ENCODE data around the gene BCAS3. TPM values are rescaled to one million over a fixed set of nuclear protein-coding genes. Genes with fewer than 3 reads are reported as not detected.

BCAS3 gene
- total RNA-seq, 2 experiments from 2014 or later = 20.1 to 31.8 TPM

DNA sequence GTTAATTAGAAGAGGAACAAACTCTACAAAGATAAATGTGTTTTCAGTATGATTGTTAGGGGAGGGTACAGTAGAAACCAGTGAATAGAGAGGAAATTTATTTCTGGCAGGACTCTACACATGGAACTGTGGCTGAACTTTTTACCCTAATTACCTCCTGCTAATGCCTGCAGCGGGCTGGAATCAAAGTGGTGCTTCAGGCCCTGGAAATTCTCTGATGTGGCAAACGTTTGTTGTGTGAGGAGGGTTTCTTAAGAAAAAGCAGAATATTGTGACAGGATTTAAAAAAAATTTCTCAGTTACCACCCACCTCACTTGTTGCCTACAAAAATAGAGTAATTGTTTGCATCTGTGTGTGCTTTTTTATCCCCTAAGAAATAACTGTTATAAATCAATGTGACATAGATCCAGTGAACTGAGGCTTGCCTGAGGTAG is 154.5 kb downstream of the BCAS3 start:
- H3K4me1 ChIP-seq (ENCODE audit: insufficient read depth, low read length) = no peaks in the 10 kb centered on the region
- ChIA-PET CTCF (no interaction called here), POLR2A (no interaction called here)
- H3K4me3 ChIP-seq (ENCODE audit: low read length) = no peak overlapping the region
- Mint-ChIP-seq H3K27ac (no peak overlapping the region), H3K4me3 (no peak overlapping the region), H3K9me3 (no peaks in the 10 kb centered on the region), H3K4me1 (ENCODE audit: low read depth) (peaks cover 11% of the 10 kb centered on the region), H3K36me3 (ENCODE audit: low read depth) (no peaks in the 10 kb centered on the region), H3K27me3 (no peaks in the 10 kb centered on the region)
- no peak for DNase-seq
- no peaks in the 10 kb centered on the region for H3K36me3 ChIP-seq (ENCODE audit: insufficient read depth, low read length)
- TF ChIP-seq, protein P1, sequence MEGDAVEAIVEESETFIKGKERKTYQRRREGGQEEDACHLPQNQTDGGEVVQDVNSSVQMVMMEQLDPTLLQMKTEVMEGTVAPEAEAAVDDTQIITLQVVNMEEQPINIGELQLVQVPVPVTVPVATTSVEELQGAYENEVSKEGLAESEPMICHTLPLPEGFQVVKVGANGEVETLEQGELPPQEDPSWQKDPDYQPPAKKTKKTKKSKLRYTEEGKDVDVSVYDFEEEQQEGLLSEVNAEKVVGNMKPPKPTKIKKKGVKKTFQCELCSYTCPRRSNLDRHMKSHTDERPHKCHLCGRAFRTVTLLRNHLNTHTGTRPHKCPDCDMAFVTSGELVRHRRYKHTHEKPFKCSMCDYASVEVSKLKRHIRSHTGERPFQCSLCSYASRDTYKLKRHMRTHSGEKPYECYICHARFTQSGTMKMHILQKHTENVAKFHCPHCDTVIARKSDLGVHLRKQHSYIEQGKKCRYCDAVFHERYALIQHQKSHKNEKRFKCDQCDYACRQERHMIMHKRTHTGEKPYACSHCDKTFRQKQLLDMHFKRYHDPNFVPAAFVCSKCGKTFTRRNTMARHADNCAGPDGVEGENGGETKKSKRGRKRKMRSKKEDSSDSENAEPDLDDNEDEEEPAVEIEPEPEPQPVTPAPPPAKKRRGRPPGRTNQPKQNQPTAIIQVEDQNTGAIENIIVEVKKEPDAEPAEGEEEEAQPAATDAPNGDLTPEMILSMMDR (IDR thresholded peaks at IDR 0.05) = no peak
- intact Hi-C loops (cut with DNase I, micrococcal nuclease) = no loop called here
- no peaks in the 10 kb centered on the region for H3K9me3 ChIP-seq (ENCODE audit: control insufficient read depth in 1 of 2, insufficient read depth in 1 of 2, low read length in 2 of 2)
- H3K27ac ChIP-seq (ENCODE audit: low read depth in 1 of 2, low read length in 2 of 2) = no peak overlapping the region
- ATAC-seq (ENCODE audit: poor library complexity) = no peak
- H3K27me3 ChIP-seq (ENCODE audit: control insufficient read depth in 1 of 2, insufficient read depth in 2 of 2, low read length in 2 of 2) = no peaks in the 10 kb centered on the region

DNA sequence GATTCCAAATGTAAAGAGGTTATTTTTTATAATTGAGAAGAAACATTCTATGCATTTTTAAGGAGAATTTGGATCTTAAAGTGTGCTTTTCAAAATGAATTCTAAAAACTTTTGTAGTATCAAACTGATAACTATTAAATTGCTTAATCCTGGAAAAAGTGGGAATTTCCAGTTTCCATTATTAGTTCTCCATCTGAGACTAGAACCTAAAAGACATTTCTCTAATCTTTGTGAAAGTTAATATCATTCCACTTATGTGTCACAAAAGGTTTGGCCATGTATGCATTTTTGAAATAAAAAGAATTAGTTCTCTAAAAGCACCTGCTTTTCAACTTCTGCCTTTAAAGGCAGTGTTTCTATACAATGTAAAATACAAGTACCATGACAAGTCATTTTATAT is 155.0 kb downstream of the BCAS3 start:
- H3K4me3 ChIP-seq (ENCODE audit: low read length) = no peak overlapping the region
- Mint-ChIP-seq H3K27ac (no peak overlapping the region), H3K36me3 (ENCODE audit: low read depth) (no peaks in the 10 kb centered on the region), H3K4me3 (no peak overlapping the region), H3K9me3 (no peaks in the 10 kb centered on the region), H3K27me3 (no peaks in the 10 kb centered on the region), H3K4me1 (ENCODE audit: low read depth) (peaks cover 11% of the 10 kb centered on the region)
- intact Hi-C loops (cut with DNase I, micrococcal nuclease) = no loop called here
- ATAC-seq (ENCODE audit: poor library complexity) (no peak), DNase-seq (no peak)
- ChIA-PET POLR2A (no interaction called here), CTCF (interaction anchor here (0.6 kb wide), 1 partner anchor 33 kb away, joined by 5 read pairs; no protein-coding TSS in a partner anchor)
- no peaks in the 10 kb centered on the region for H3K27me3 ChIP-seq (ENCODE audit: control insufficient read depth in 1 of 2, insufficient read depth in 2 of 2, low read length in 2 of 2)
- H3K9me3 ChIP-seq (ENCODE audit: control insufficient read depth in 1 of 2, insufficient read depth in 1 of 2, low read length in 2 of 2) = no peaks in the 10 kb centered on the region
- H3K36me3 ChIP-seq (ENCODE audit: insufficient read depth, low read length) = no peaks in the 10 kb centered on the region
- no peak overlapping the region for H3K27ac ChIP-seq (ENCODE audit: low read depth in 1 of 2, low read length in 2 of 2)
- TF ChIP-seq, protein P1 (IDR thresholded peaks at IDR 0.05) = no peak
- H3K4me1 ChIP-seq (ENCODE audit: insufficient read depth, low read length) = no peaks in the 10 kb centered on the region

DNA sequence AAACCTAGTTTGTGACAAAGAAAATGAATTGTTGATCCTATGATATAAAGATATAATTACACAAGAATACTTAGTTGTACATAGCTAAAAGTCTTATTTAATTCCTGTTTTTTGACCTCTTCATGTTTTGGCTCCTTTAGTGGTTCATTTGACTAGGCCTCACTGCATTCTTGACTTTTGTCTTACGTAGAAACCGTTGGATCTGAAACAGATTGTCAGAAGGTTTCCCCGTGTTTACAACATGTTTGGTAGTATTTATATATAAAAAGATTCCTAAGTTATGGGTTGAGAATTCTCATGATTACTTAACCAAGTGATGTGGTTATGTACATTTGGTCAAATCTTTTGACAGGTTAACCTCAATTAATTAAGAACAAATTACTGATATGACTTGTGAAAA is 162.8 kb downstream of the BCAS3 start:
- TF ChIP-seq, protein P1 (IDR thresholded peaks at IDR 0.05) = no peak
- Histone ChIP-seq H3K4me1 (ENCODE audit: insufficient read depth, low read length) (no peaks in the 10 kb centered on the region), H3K36me3 (ENCODE audit: insufficient read depth, low read length) (no peaks in the 10 kb centered on the region), H3K4me3 (ENCODE audit: low read length) (no peak overlapping the region), H3K27ac (ENCODE audit: low read depth in 1 of 2, low read length in 2 of 2) (no peak overlapping the region), H3K9me3 (ENCODE audit: control insufficient read depth in 1 of 2, insufficient read depth in 1 of 2, low read length in 2 of 2) (no peaks in the 10 kb centered on the region), H3K27me3 (ENCODE audit: control insufficient read depth in 1 of 2, insufficient read depth in 2 of 2, low read length in 2 of 2) (no peaks in the 10 kb centered on the region)
- intact Hi-C loops (cut with DNase I, micrococcal nuclease) = no loop called here
- no peak for DNase-seq
- ATAC-seq (ENCODE audit: poor library complexity) = no peak
- Mint-ChIP-seq H3K27me3 (no peaks in the 10 kb centered on the region), H3K36me3 (ENCODE audit: low read depth) (no peaks in the 10 kb centered on the region), H3K27ac (no peak overlapping the region), H3K4me3 (no peak overlapping the region), H3K9me3 (no peaks in the 10 kb centered on the region), H3K4me1 (ENCODE audit: low read depth) (no peaks in the 10 kb centered on the region)
- POLR2A ChIA-PET = interaction anchor here (0.8 kb wide), 1 partner anchor 9 kb away, joined by 4 read pairs; no protein-coding TSS in a partner anchor
- CTCF ChIA-PET = no interaction called here
